H54 (cell line): Measurements from ENCODE around the gene STIM1.

Experiments used
- DNase-seq: peaks from one replicate; pipeline ENCODE4 v3.0.0; 2011; ENCODE audit warnings: low spot score, mixed read lengths; ENCODE audit not compliant: insufficient read length
- FAIRE-seq: peaks from 3 replicates; lab custom pipeline; 2011; peaks lifted over from hg19 to GRCh38; lab: Jason Lieb, UNC
- POLR2A ChIP-seq: IDR thresholded peaks from 2 replicates; pipeline ENCODE4 v1.6.1; 2011; ENCODE audit warnings: low read depth, mild to moderate bottlenecking, low read length

STIM1 gene

GRCh38 chr11:3877364-3878257 is 22.1 kb downstream of the STIM1 start:
- TF ChIP-seq POLR2A: no peak
- FAIRE-seq (no peak), DNase-seq (no peak)

- DNase-seq: no peak
- TF ChIP-seq POLR2A: no peak
- FAIRE-seq: no peak
Measured at GRCh38 chr11:3878258-3878584, 22.8 kb downstream of the STIM1 start.

- no peak for DNase-seq
- no peak for FAIRE-seq
- no peak for TF ChIP-seq POLR2A
Measured at GRCh38 chr11:3879216-3879966, 23.9 kb downstream of the STIM1 start.

- FAIRE-seq (no peak), DNase-seq (no peak)
- no peak for TF ChIP-seq POLR2A
Measured at GRCh38 chr11:3879967-3880542, 24.6 kb downstream of the STIM1 start.

- FAIRE-seq (peak; percentile 97), DNase-seq (peak; percentile 61)
Measured at GRCh38 chr11:3880724-3881123, 25.3 kb downstream of the STIM1 start.

GRCh38 chr11:3882655-3883054 is 27.2 kb downstream of the STIM1 start:
- DNase-seq: no peak
- TF ChIP-seq POLR2A: no peak
- FAIRE-seq: no peak

More at GRCh38 chr11:3880724-3881123, 25.3 kb downstream of the STIM1 start:
- TF ChIP-seq POLR2A: no peak

GRCh38 chr11:3885855-3886254 is 30.4 kb downstream of the STIM1 start:
- TF ChIP-seq POLR2A: no peak
- peak; percentile 53 for FAIRE-seq
- no peak for DNase-seq

GRCh38 chr11:3886985-3887384 is 31.5 kb downstream of the STIM1 start:
- DNase-seq (no peak), FAIRE-seq (no peak)
- no peak for TF ChIP-seq POLR2A

- TF ChIP-seq POLR2A: no peak
- DNase-seq (no peak), FAIRE-seq (no peak)
Measured at GRCh38 chr11:3888876-3889275, 33.4 kb downstream of the STIM1 start.

GRCh38 chr11:3890014-3890413 is 34.5 kb downstream of the STIM1 start:
- no peak for FAIRE-seq
- TF ChIP-seq POLR2A: no peak
- DNase-seq: no peak

- no peak for FAIRE-seq
- no peak for DNase-seq
- no peak for TF ChIP-seq POLR2A
Measured at GRCh38 chr11:3890806-3891205, 35.3 kb downstream of the STIM1 start.

GRCh38 chr11:3891751-3892150 is 36.3 kb downstream of the STIM1 start:
- DNase-seq (no peak), FAIRE-seq (no peak)
- no peak for TF ChIP-seq POLR2A

GRCh38 chr11:3892156-3892555 is 36.7 kb downstream of the STIM1 start:
- no peak for TF ChIP-seq POLR2A
- no peak for DNase-seq
- FAIRE-seq: no peak

- no peak for TF ChIP-seq POLR2A
- FAIRE-seq (no peak), DNase-seq (no peak)
Measured at GRCh38 chr11:3893311-3893710, 37.8 kb downstream of the STIM1 start.
